Measurements from ENCODE around the gene WT1. TPM values are rescaled to one million over a fixed set of nuclear protein-coding genes. Genes with fewer than 3 reads are reported as not detected.

Gene WT1
- total and polyA plus RNA-seq, 2 of the 8 experiments (the other 6 are each of a cell fraction or from before 2014, with no cell fraction given) = 0.05 to 0.17 TPM

DNA sequence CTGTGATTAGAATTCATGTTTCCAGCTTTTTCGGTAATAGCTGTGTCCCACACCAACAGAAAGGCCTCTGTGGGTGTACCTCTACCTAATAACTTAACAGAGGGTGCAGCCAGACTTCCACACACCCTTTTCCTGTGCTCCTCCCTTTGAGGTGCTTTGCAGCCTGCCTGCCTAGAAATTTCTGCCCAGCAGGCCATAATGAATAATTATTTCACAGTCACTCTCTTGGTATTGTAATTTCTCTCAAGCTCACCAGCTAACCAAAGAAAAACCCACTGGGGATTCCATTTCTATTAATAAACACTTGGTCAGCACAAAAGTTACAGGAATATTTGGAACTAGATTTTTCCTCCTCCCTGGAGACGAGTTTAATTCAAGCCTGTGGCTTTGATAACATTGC, 13.3 kb downstream of the WT1 start:
- Histone ChIP-seq H3K14ac (ENCODE audit: insufficient read length) (no peak overlapping the region), H3K27me3 (replicated peaks in 1 of 4; ENCODE audit: control insufficient read depth in 3 of 4, extremely low read depth in 1 of 4, insufficient read depth in 3 of 4, low read length in 3 of 4) (peaks cover 14 to 30% (median 25%) of the 10 kb centered on the region in 4 experiments), H2AFZ (ENCODE audit: low read length) (no peak overlapping the region), H3K9ac (replicated peaks in 1 of 4; ENCODE audit: extremely low read depth in 1 of 4, low read depth in 3 of 4, low read length in 3 of 4) (no peak overlapping the region), H2BK20ac (ENCODE audit: low read length) (no peak overlapping the region), H2BK15ac (ENCODE audit: low read length) (no peak overlapping the region), H3K4me1 (replicated peaks in 1 of 4; ENCODE audit: control insufficient read depth in 3 of 4, insufficient read depth in 4 of 4, low read length in 3 of 4) (peaks cover 2 to 10% (median 8%) of the 10 kb centered on the region in 4 experiments), H2BK120ac (replicated peaks; ENCODE audit: low read depth, low read length) (no peak overlapping the region), H4K20me1 (replicated peaks in 1 of 2; ENCODE audit: control insufficient read depth in 1 of 2, insufficient read depth in 2 of 2, low read length in 2 of 2) (peaks cover 3% of the 10 kb centered on the region in 2 experiments), H2BK5ac (ENCODE audit: low read depth, low read length) (no peak overlapping the region), H3K79me2 (ENCODE audit: control insufficient read depth in 1 of 2, insufficient read depth in 2 of 2, low read length in 2 of 2) (no peaks in the 10 kb centered on the region), H3K9me3 (ENCODE audit: insufficient read depth in 2 of 2, low read depth in 1 of 2, low read length in 1 of 2) (no peaks in the 10 kb centered on the region), H3K4ac (replicated peaks; ENCODE audit: insufficient read length, low read depth, low read length) (no peak overlapping the region), H3K27ac (ENCODE audit: low read depth, low read length) (no peak overlapping the region), H2BK12ac (ENCODE audit: low read depth, low read length) (no peak overlapping the region), H3K4me3 (ENCODE audit: extremely low read depth in 1 of 4, insufficient read depth in 2 of 4, low read depth in 3 of 4, low read length in 4 of 4) (no peak overlapping the region), H3K4me2 (ENCODE audit: insufficient read depth in 1 of 2, low read depth in 2 of 2, low read length in 2 of 2) (no peak overlapping the region), H3K23me2 (ENCODE audit: low read depth, low read length) (peaks cover 3% of the 10 kb centered on the region; the same call in 1 of the 2 replicates), H3K79me1 (ENCODE audit: low read depth, low read length) (no peaks in the 10 kb centered on the region), H3K36me3 (ENCODE audit: control insufficient read depth in 2 of 4, insufficient read depth in 4 of 4, low read length in 3 of 4) (no peaks in the 10 kb centered on the region), H3K23ac (ENCODE audit: insufficient read length) (no peak overlapping the region), H4K8ac (ENCODE audit: extremely low read depth, insufficient read depth, low read length) (no peak overlapping the region), H2AK5ac (ENCODE audit: low read depth, low read length) (no peak overlapping the region), H4K91ac (replicated peaks; ENCODE audit: insufficient read length, low read length) (no peak overlapping the region), H3K56ac (replicated peaks; ENCODE audit: insufficient read length, low read depth, low read length) (no peak overlapping the region), H3K18ac (ENCODE audit: extremely low read depth, low read length) (no peak overlapping the region), H4K5ac (ENCODE audit: insufficient read length, low read depth, low read length) (no peak overlapping the region)
- no peak for DNase-seq (ENCODE audit: low read depth in 1 of 2, low spot score in 2 of 2)
- no peak for FAIRE-seq
- POLR2A ChIA-PET (ENCODE audit: partially characterized antibody) = no interaction called here
- CTCF ChIA-PET (ENCODE audit: partially characterized antibody) = interaction anchor here (1.1 to 2.5 kb wide), 6 partner anchors 9 to 48 kb away, joined by 3 to 9 read pairs (median 6); no protein-coding TSS in a partner anchor
- TF ChIP-seq EP300 (IDR thresholded peaks at IDR 0.05; ENCODE audit: borderline replicate concordance in 1 of 2, low read depth in 2 of 2, low read length in 2 of 2) = no peak
- TF ChIP-seq GABPA (IDR thresholded peaks at IDR 0.05; ENCODE audit: borderline replicate concordance, insufficient read depth, low read length) = no peak
- TF ChIP-seq SUZ12 (IDR thresholded peaks at IDR 0.05; ENCODE audit: low read length) = no peak
- TF ChIP-seq KDM4A (IDR thresholded peaks at IDR 0.05; ENCODE audit: low read depth, low read length, severe bottlenecking) = no peak
- TF ChIP-seq POLR2AphosphoS5 (IDR thresholded peaks at IDR 0.05; ENCODE audit: low read depth, low read length) = no peak
- no peak for TF ChIP-seq SP2 (IDR thresholded peaks at IDR 0.05; ENCODE audit: low read length)
- no peak for TF ChIP-seq BRCA1 (IDR thresholded peaks at IDR 0.05; ENCODE audit: low read depth, low read length)
- TF ChIP-seq CHD2 (IDR thresholded peaks at IDR 0.05; ENCODE audit: low read length) = no peak
- no peak for TF ChIP-seq RXRA (IDR thresholded peaks at IDR 0.05; ENCODE audit: insufficient read depth, low read depth, low read length)
- no peak for TF ChIP-seq CBX8 (IDR thresholded peaks at IDR 0.05; ENCODE audit: borderline replicate concordance, low read depth, low read length)
- TF ChIP-seq HDAC6 (IDR thresholded peaks at IDR 0.05; ENCODE audit: low read depth, low read length) = no peak
- TF ChIP-seq BACH1 (IDR thresholded peaks at IDR 0.05; ENCODE audit: low read length) = no peak
- no peak for TF ChIP-seq ZNF274 (IDR thresholded peaks at IDR 0.05; ENCODE audit: borderline replicate concordance, extremely low read depth, low read length)
- WGBS, 2 experiments (ENCODE audit: extremely low coverage in 1 of 2, insufficient coverage in 1 of 2, insufficient read length in 1 of 2, insufficient replicate concordance in 2 of 2, low coverage in 1 of 2, low lambda C conversion rate in 2 of 2, missing lambda C conversion rate in 1 of 2) = 87% methylated on average over 2 of the region's 2 CpGs; no CpG with 5 or more reads in 1 of the 2 experiments

Measured in H1 (cell line).